BE2C (cell line): Measurements from ENCODE around the gene FAM76B.

Source experiments
- DNase-seq: peaks from one replicate; pipeline ENCODE4 v3.0.0-alpha.2; 2020
- H3K27me3 ChIP-seq: fragments of 250-450 bp; sonication (Bioruptor Pico); 2 replicates; pipeline ENCODE4 v1.5.1; 2020; ENCODE audit warnings: mild to moderate bottlenecking
- H3K36me3 ChIP-seq: fragments of 250-450 bp; sonication (Bioruptor Pico); 2 replicates; pipeline ENCODE4 v1.5.1; 2020; ENCODE audit warnings: mild to moderate bottlenecking
- H3K4me1 ChIP-seq: fragments of 250-450 bp; sonication (Bioruptor Pico); 2 replicates; pipeline ENCODE4 v1.5.1; 2020
- H3K4me3 ChIP-seq: 2 replicates; pipeline ENCODE4 v1.5.1; 2011; ENCODE audit warnings: low read depth, low read length
- H3K9me3 ChIP-seq: fragments of 250-450 bp; sonication (Bioruptor Pico); 2 replicates; pipeline ENCODE4 v1.5.1; 2020
- CTCF ChIP-seq: IDR thresholded peaks from 2 replicates; pipeline ENCODE4 v1.5.1; 2012; ENCODE audit warnings: mild to moderate bottlenecking, low read depth, low read length

FAM76B gene

GRCh38 chr11:95805869-95806268 is 16.3 kb upstream of the FAM76B start:
- no peaks in the 10 kb centered on the region for H3K4me1 ChIP-seq
- no peak for TF ChIP-seq CTCF
- no peaks in the 10 kb centered on the region; the same call in 1 of the 2 replicates for H3K9me3 ChIP-seq
- H3K27me3 ChIP-seq = no peaks in the 10 kb centered on the region
- H3K4me3 ChIP-seq = no peak overlapping the region
- H3K36me3 ChIP-seq = peaks cover 25% of the 10 kb centered on the region
- DNase-seq = no peak

GRCh38 chr11:95803973-95804372 is 14.4 kb upstream of the FAM76B start:
- Histone ChIP-seq H3K4me3 (no peak overlapping the region), H3K36me3 (peaks cover 32% of the 10 kb centered on the region), H3K4me1 (no peaks in the 10 kb centered on the region), H3K27me3 (no peaks in the 10 kb centered on the region), H3K9me3 (no peaks in the 10 kb centered on the region; the same call in 1 of the 2 replicates)
- no peak for DNase-seq
- no peak for TF ChIP-seq CTCF

- Histone ChIP-seq H3K36me3 (peaks cover 32% of the 10 kb centered on the region), H3K4me3 (no peak overlapping the region), H3K27me3 (no peaks in the 10 kb centered on the region), H3K4me1 (no peaks in the 10 kb centered on the region), H3K9me3 (no peaks in the 10 kb centered on the region; the same call in 1 of the 2 replicates)
- no peak for DNase-seq
- TF ChIP-seq CTCF = no peak
These were observed 13.2 kb upstream of the FAM76B start for GRCh38 chr11:95802806-95803205.

- Histone ChIP-seq H3K4me3 (no peak overlapping the region), H3K36me3 (peaks cover 16% of the 10 kb centered on the region), H3K4me1 (no peaks in the 10 kb centered on the region), H3K27me3 (no peaks in the 10 kb centered on the region), H3K9me3 (no peaks in the 10 kb centered on the region)
- DNase-seq = no peak
- no peak for TF ChIP-seq CTCF
These were observed 10.9 kb upstream of the FAM76B start for GRCh38 chr11:95800438-95800837.

GRCh38 chr11:95799546-95799945 is 10.0 kb upstream of the FAM76B start:
- Histone ChIP-seq H3K4me3 (no peak overlapping the region), H3K36me3 (peaks cover 16% of the 10 kb centered on the region)
- TF ChIP-seq CTCF = no peak

GRCh38 chr11:95796501-95796900 is 6.9 kb upstream of the FAM76B start:
- no peak overlapping the region for H3K4me3 ChIP-seq
- DNase-seq = no peak
- no peaks in the 10 kb centered on the region for H3K4me1 ChIP-seq
- H3K36me3 ChIP-seq = peaks cover 8% of the 10 kb centered on the region
- no peaks in the 10 kb centered on the region for H3K9me3 ChIP-seq
- no peaks in the 10 kb centered on the region for H3K27me3 ChIP-seq
- TF ChIP-seq CTCF = no peak

More at GRCh38 chr11:95799546-95799945, 10.0 kb upstream of the FAM76B start:
- no peak for DNase-seq
- H3K9me3 ChIP-seq = no peaks in the 10 kb centered on the region
- H3K27me3 ChIP-seq = no peaks in the 10 kb centered on the region
- no peaks in the 10 kb centered on the region for H3K4me1 ChIP-seq
